Activated B cell treated with CpG ODN at 0.5 μM for 24 hours (primary cell): ENCODE data around the gene TBX4. TPM values are rescaled to one million over a fixed set of nuclear protein-coding genes. Genes with fewer than 3 reads are reported as not detected.

Experiments
- ATAC-seq: fragments of 200-7000 bp; cut with Tn5 transposase; one replicate; pipeline ENCODE4 v1.10.0; 2021; ENCODE audit warnings: low read depth, mild to moderate bottlenecking, moderate library complexity
- CTCF ChIA-PET: fragments of 350-600 bp; sonication (Branson Sonifier 250); formaldehyde crosslinking; loops from one replicate; lab custom pipeline; 2021; ENCODE audit warnings: antibody characterized with exemption; lab: Charles Lee
- POLR2A ChIA-PET: fragments of 350-600 bp; sonication (Branson Sonifier 250); formaldehyde crosslinking; loops from one replicate; lab custom pipeline; 2021; ENCODE audit warnings: antibody characterized with exemption; lab: Charles Lee
- DNase-seq: peaks from one replicate; pipeline ENCODE4 v3.0.0; 2022
- H3K27ac Mint-ChIP-seq: one replicate; pipeline ENCODE4 v1.8.0; 2020; ENCODE audit warnings: mixed read lengths
- H3K27me3 Mint-ChIP-seq: one replicate; pipeline ENCODE4 v1.8.0; 2021; ENCODE audit warnings: mixed read lengths
- H3K36me3 Mint-ChIP-seq: one replicate; pipeline ENCODE4 v1.8.0; 2021; ENCODE audit warnings: low read depth, mixed read lengths
- H3K4me1 Mint-ChIP-seq: one replicate; pipeline ENCODE4 v1.8.0; 2021; ENCODE audit warnings: mixed read lengths
- H3K4me3 Mint-ChIP-seq: one replicate; pipeline ENCODE4 v1.8.0; 2020; ENCODE audit warnings: mild to moderate bottlenecking, mixed read lengths
- H3K9me3 Mint-ChIP-seq: one replicate; pipeline ENCODE4 v1.8.0; 2020; ENCODE audit warnings: mixed read lengths
- CTCF ChIP-seq: fragments of 200-600 bp; IDR thresholded peaks from one replicate; pipeline ENCODE4 v1.8.0; 2022; ENCODE audit warnings: antibody characterized with exemption, mild to moderate bottlenecking
- intact Hi-C: fragments of 100-400 bp; cut with micrococcal nuclease; formaldehyde crosslinking; loops from one replicate; pipeline ENCODE4 v1.15.1; 2024
- total RNA-seq: library from RNA; stranded (reverse); gene quantifications from 2 replicates; pipeline ENCODE4 v1.2.3, GENCODE V29; 2022

The TBX4 gene
- total RNA-seq, 1 donor from 2014 or later, result not detected

GRCh38 chr17:61495161-61495857 is 43.1 kb downstream of the TBX4 start:
- H3K4me3 Mint-ChIP-seq, result peak overlapping the region; percentile 46
- intact Hi-C loops, result no loop called here
- no peaks in the 10 kb centered on the region for H3K4me1 Mint-ChIP-seq
- DNase-seq (no peak), ATAC-seq (no peak)
- H3K9me3 Mint-ChIP-seq, result no peaks in the 10 kb centered on the region
- H3K27ac Mint-ChIP-seq, result no peak overlapping the region
- peaks cover 13% of the 10 kb centered on the region for H3K27me3 Mint-ChIP-seq
- CTCF ChIA-PET, result no interaction called here
- no peak for TF ChIP-seq CTCF
- no peaks in the 10 kb centered on the region for H3K36me3 Mint-ChIP-seq
- POLR2A ChIA-PET, result no interaction called here

DNA sequence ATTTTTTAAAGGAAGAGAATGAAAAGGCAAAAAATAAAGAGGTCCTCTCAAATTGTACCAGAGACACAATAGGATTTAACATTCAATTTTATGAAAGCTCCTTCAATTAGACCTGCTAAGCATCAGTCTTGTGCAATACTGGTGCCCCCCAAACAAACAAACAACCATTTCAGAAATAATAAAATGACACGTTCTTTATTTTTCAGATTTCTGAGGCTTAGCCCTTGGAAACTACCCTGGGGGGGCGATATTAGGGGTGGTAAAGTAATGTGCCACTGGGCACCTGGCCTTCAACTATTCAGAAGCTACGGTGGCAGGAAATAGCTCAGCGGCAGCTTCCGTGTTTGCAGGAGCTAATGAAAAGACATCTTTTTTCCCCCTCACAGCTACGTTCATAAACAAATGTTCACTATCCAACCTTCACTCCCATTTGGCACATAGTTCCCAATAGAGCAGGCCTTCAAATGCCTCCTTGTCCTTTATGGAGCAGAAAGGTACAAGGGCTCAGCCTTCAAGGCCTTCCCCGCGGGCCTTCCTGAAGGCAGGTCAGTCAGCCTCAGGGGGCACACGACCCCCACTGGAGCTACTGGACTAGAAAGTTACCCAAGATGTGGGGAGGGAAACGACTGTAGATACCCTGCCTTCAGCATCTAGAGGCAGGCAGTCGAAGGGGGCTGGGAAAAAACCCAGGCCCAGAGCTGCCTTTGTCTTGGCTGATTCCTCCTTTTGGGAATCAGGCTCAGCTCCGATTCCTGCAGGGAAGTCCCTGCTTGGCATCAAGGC is 44.1 kb downstream of the TBX4 start:
- no peak for ATAC-seq
- intact Hi-C loops, result no loop called here
- Mint-ChIP-seq H3K9me3 (no peaks in the 10 kb centered on the region), H3K36me3 (no peaks in the 10 kb centered on the region), H3K27ac (no peak overlapping the region), H3K27me3 (peaks cover 13% of the 10 kb centered on the region), H3K4me3 (no peak overlapping the region), H3K4me1 (no peaks in the 10 kb centered on the region)
- ChIA-PET CTCF (no interaction called here), POLR2A (no interaction called here)
- TF ChIP-seq CTCF, result no peak
- DNase-seq, result no peak

- no peak for DNase-seq
- H3K36me3 Mint-ChIP-seq, result no peaks in the 10 kb centered on the region
- intact Hi-C loops, result no loop called here
- H3K27ac Mint-ChIP-seq, result no peak overlapping the region
- H3K9me3 Mint-ChIP-seq, result no peaks in the 10 kb centered on the region
- TF ChIP-seq CTCF, result no peak
- no peak for ATAC-seq
- no peak overlapping the region for H3K4me3 Mint-ChIP-seq
- peaks cover 19% of the 10 kb centered on the region for H3K27me3 Mint-ChIP-seq
- CTCF ChIA-PET, result no interaction called here
- POLR2A ChIA-PET, result no interaction called here
- H3K4me1 Mint-ChIP-seq, result no peaks in the 10 kb centered on the region
These were observed 44.9 kb downstream of the TBX4 start for GRCh38 chr17:61496957-61497653.

- ATAC-seq (no peak), DNase-seq (no peak)
- Mint-ChIP-seq H3K9me3 (no peaks in the 10 kb centered on the region), H3K4me1 (no peaks in the 10 kb centered on the region), H3K4me3 (no peak overlapping the region), H3K27me3 (peaks cover 18% of the 10 kb centered on the region), H3K36me3 (no peaks in the 10 kb centered on the region), H3K27ac (no peak overlapping the region)
- ChIA-PET POLR2A (no interaction called here), CTCF (no interaction called here)
- intact Hi-C loops, result no loop called here
- no peak for TF ChIP-seq CTCF
These were observed 46.1 kb downstream of the TBX4 start for GRCh38 chr17:61498042-61498994.
